H9 (cell line): ENCODE data around the gene SEC22B. TPM values are rescaled to one million over a fixed set of nuclear protein-coding genes. Genes with fewer than 3 reads are reported as not detected.
"Not testable (repeated sequence)": the region's sequence is repeated elsewhere in the genome, so short reads cannot be mapped to it uniquely, and the experiment has no call there.

ENCODE experiments used
- DNase-seq: peaks from one replicate; pipeline ENCODE4 v3.0.0-alpha.2; 2017
- H2AFZ ChIP-seq: one replicate; pipeline ENCODE4 v1.6.1; 2013; ENCODE audit warnings: mild to moderate bottlenecking, low read length, control low read depth, moderate library complexity
- H2AK5ac ChIP-seq: 2 replicates; pipeline ENCODE4 v1.6.1; 2013; ENCODE audit warnings: low read length, control low read depth, mixed read lengths; ENCODE audit not compliant: insufficient read length
- H2BK120ac ChIP-seq: one replicate; pipeline ENCODE4 v1.6.1; 2013; ENCODE audit warnings: low read depth, mild to moderate bottlenecking, low read length, control low read depth, inconsistent platforms; ENCODE audit not compliant: poor library complexity, severe bottlenecking
- H2BK12ac ChIP-seq: 2 replicates; pipeline ENCODE4 v1.6.1; 2013; ENCODE audit warnings: low read length, control low read depth, mixed read lengths, low read depth; ENCODE audit not compliant: insufficient read length
- H2BK15ac ChIP-seq: 2 replicates; pipeline ENCODE4 v1.6.1; 2013; ENCODE audit warnings: low read depth, low read length, control low read depth
- H2BK20ac ChIP-seq: one replicate; pipeline ENCODE4 v1.6.1; 2013; ENCODE audit warnings: low read depth, mild to moderate bottlenecking, low read length, control low read depth, inconsistent platforms; ENCODE audit not compliant: poor library complexity, severe bottlenecking
- H2BK5ac ChIP-seq: 2 replicates; pipeline ENCODE4 v1.6.1; 2013; ENCODE audit warnings: low read length, control low read depth, mixed read lengths; ENCODE audit not compliant: insufficient read length
- H3K14ac ChIP-seq: 2 replicates; pipeline ENCODE4 v1.6.1; 2013; ENCODE audit warnings: low read length, control low read depth; ENCODE audit not compliant: insufficient read depth
- H3K18ac ChIP-seq: 2 replicates; pipeline ENCODE4 v1.6.1; 2013; ENCODE audit warnings: low read depth, mild to moderate bottlenecking, mixed read lengths, low read length, control low read depth; ENCODE audit not compliant: insufficient read length
- H3K23ac ChIP-seq: 2 replicates; pipeline ENCODE4 v1.6.1; 2013; ENCODE audit warnings: low read length, control low read depth, mixed read lengths, low read depth; ENCODE audit not compliant: insufficient read length
- H3K23me2 ChIP-seq: 2 replicates; pipeline ENCODE4 v1.6.1; 2013; ENCODE audit warnings: low read depth, mild to moderate bottlenecking, mixed read lengths, low read length, control low read depth; ENCODE audit not compliant: insufficient read length, poor library complexity, severe bottlenecking
- H3K27ac ChIP-seq: 2 replicates; pipeline ENCODE4 v1.5.1; 2013; ENCODE audit warnings: low read length, control low read depth, mixed read lengths, low read depth; ENCODE audit not compliant: insufficient read length
- H3K27me3 ChIP-seq: 2 replicates; pipeline ENCODE4 v1.6.1; 2013; ENCODE audit warnings: low read length, control low read depth, inconsistent platforms; ENCODE audit not compliant: insufficient read depth
- H3K4ac ChIP-seq: 2 replicates; pipeline ENCODE4 v1.6.1; 2013; ENCODE audit warnings: low read depth, mild to moderate bottlenecking, control low read depth, inconsistent platforms, low read length, moderate library complexity
- H3K4me1 ChIP-seq: 2 replicates; pipeline ENCODE4 v1.6.1; 2013; ENCODE audit warnings: low read length, control low read depth, inconsistent platforms; ENCODE audit not compliant: insufficient read depth
- H3K4me2 ChIP-seq: 2 replicates; pipeline ENCODE4 v1.6.1; 2013; ENCODE audit warnings: low read length, control low read depth, mixed read lengths; ENCODE audit not compliant: insufficient read length, insufficient read depth
- H3K56ac ChIP-seq: 2 replicates; pipeline ENCODE4 v1.6.1; 2013; ENCODE audit warnings: low read depth, mild to moderate bottlenecking, mixed read lengths, low read length, control low read depth; ENCODE audit not compliant: insufficient read length
- H3K79me1 ChIP-seq: 2 replicates; pipeline ENCODE4 v1.6.1; 2013; ENCODE audit warnings: low read depth, mild to moderate bottlenecking, moderate library complexity, low read length, control low read depth, inconsistent platforms; ENCODE audit not compliant: insufficient read depth, poor library complexity, severe bottlenecking
- H3K79me2 ChIP-seq: 2 replicates; pipeline ENCODE4 v1.6.1; 2013; ENCODE audit warnings: low read length, control low read depth, inconsistent platforms; ENCODE audit not compliant: insufficient read depth
- H3K9ac ChIP-seq: 2 replicates; pipeline ENCODE4 v1.6.1; 2013; ENCODE audit warnings: low read length, control low read depth, mixed read lengths; ENCODE audit not compliant: insufficient read length; ENCODE audit errors: extremely low read depth
- H3K9me3 ChIP-seq: one replicate; pipeline ENCODE4 v1.6.1; 2013; ENCODE audit warnings: low read depth, low read length, inconsistent platforms; ENCODE audit not compliant: control insufficient read depth
- H3T11ph ChIP-seq: one replicate; pipeline ENCODE4 v1.6.1; 2013; ENCODE audit warnings: mild to moderate bottlenecking, low read length, control low read depth, inconsistent platforms
- H4K20me1 ChIP-seq: one replicate; pipeline ENCODE4 v1.6.1; 2013; ENCODE audit not compliant: control insufficient read depth, insufficient read length, insufficient read depth
- H4K5ac ChIP-seq: 2 replicates; pipeline ENCODE4 v1.6.1; 2013; ENCODE audit warnings: low read depth, mild to moderate bottlenecking, mixed read lengths, low read length, control low read depth; ENCODE audit not compliant: insufficient read length
- H4K8ac ChIP-seq: replicated peaks from 2 replicates; pipeline ENCODE4 v1.6.1; 2013; ENCODE audit warnings: low read length, control low read depth, mixed read lengths, low read depth; ENCODE audit not compliant: insufficient read length
- H4K91ac ChIP-seq: 2 replicates; pipeline ENCODE4 v1.6.1; 2013; ENCODE audit warnings: low read depth, mild to moderate bottlenecking, moderate library complexity, mixed read lengths, low read length, control low read depth; ENCODE audit not compliant: insufficient read length
- H3K27ac Mint-ChIP-seq, 3 experiments: 2 replicates in 2 of 3; 3 replicates in 1 of 3; pipeline ENCODE4 v1.8.0; 2020 to 2021; ENCODE audit warnings: mixed read lengths in 3 of 3, mild to moderate bottlenecking in 1 of 3, moderate library complexity in 1 of 3
- H3K27me3 Mint-ChIP-seq: 2 replicates; pipeline ENCODE4 v1.8.0; 2021; ENCODE audit warnings: low read depth, mild to moderate bottlenecking, moderate library complexity, mixed read lengths
- H3K36me3 Mint-ChIP-seq, 3 experiments: 2 replicates in 2 of 3; 3 replicates in 1 of 3; pipeline ENCODE4 v1.8.0; 2020 to 2021; ENCODE audit warnings: low read depth in 3 of 3, mixed read lengths in 3 of 3; ENCODE audit not compliant: insufficient read depth in 1 of 3
- H3K4me1 Mint-ChIP-seq, 2 experiments: 2 replicates each; pipeline ENCODE4 v1.8.0; 2020; ENCODE audit warnings: mixed read lengths in 2 of 2
- H3K4me3 Mint-ChIP-seq, 2 experiments: 2 replicates in 1 of 2; 3 replicates in 1 of 2; pipeline ENCODE4 v1.8.0; 2020 to 2021; ENCODE audit warnings: mild to moderate bottlenecking in 2 of 2, mixed read lengths in 2 of 2, moderate library complexity in 1 of 2
- H3K9me3 Mint-ChIP-seq, 2 experiments: 2 replicates in 1 of 2; 3 replicates in 1 of 2; pipeline ENCODE4 v1.8.0; 2020; ENCODE audit warnings: mild to moderate bottlenecking in 2 of 2, mixed read lengths in 2 of 2, moderate library complexity in 1 of 2
- WGBS: extraction: QIAGEN DNeasy Blood & Tissue Kit; methylation state at CpG from one replicate; pipeline ENCODE4 v1.1.7; 2013; ENCODE audit warnings: missing lambda C conversion rate, low lambda C conversion rate, mixed read lengths; ENCODE audit not compliant: insufficient read length; ENCODE audit errors: extremely low coverage; 5-methylcytosine and 5-hydroxymethylcytosine counted together
- total RNA-seq: library from RNA; stranded (reverse); gene quantifications from 2 replicates; pipeline ENCODE4 v1.2.1, GENCODE V29; 2021

SEC22B gene
- total RNA-seq, 1 experiment from 2014 or later, result 13.9 TPM

- H3K79me1 ChIP-seq, H4K8ac ChIP-seq, H2AFZ ChIP-seq, DNase-seq, H3K27ac Mint-ChIP-seq, H4K5ac ChIP-seq, H2AK5ac ChIP-seq, H4K20me1 ChIP-seq, H4K91ac ChIP-seq, H3K23ac ChIP-seq, H3K27me3 ChIP-seq, H3K4me1 Mint-ChIP-seq, H3K4ac ChIP-seq, H2BK20ac ChIP-seq, H2BK120ac ChIP-seq, H3K56ac ChIP-seq, H3K4me1 ChIP-seq, H2BK12ac ChIP-seq, H3K14ac ChIP-seq, H3K9me3 Mint-ChIP-seq, H3K9me3 ChIP-seq, H3K9ac ChIP-seq, H2BK15ac ChIP-seq, H3K4me2 ChIP-seq, H3K79me2 ChIP-seq, H3T11ph ChIP-seq, H3K23me2 ChIP-seq, H3K27me3 Mint-ChIP-seq, H3K27ac ChIP-seq, H3K18ac ChIP-seq, H3K4me3 Mint-ChIP-seq, H2BK5ac ChIP-seq: not testable (repeated sequence)
- peaks cover 0 to 11% (median 4%) of the 10 kb centered on the region in 3 experiments; a peak in 3 of 7 replicates for H3K36me3 Mint-ChIP-seq
- WGBS, result no CpG with 5 or more reads among the region's 2 CpGs
These were observed 14.3 kb downstream of the SEC22B start for GRCh38 chr1:120162015-120162414.

- not testable (repeated sequence) for H3K4me2 ChIP-seq
These were observed 17.8 kb downstream of the SEC22B start for GRCh38 chr1:120158495-120158894.

More at GRCh38 chr1:120158495-120158894, 17.8 kb downstream of the SEC22B start:
- H2AFZ ChIP-seq, H3K9ac ChIP-seq, H3K4me1 ChIP-seq, H2BK15ac ChIP-seq, H3K27ac ChIP-seq, H3K56ac ChIP-seq, H3K23ac ChIP-seq, H2BK20ac ChIP-seq, H3K79me1 ChIP-seq, H3K4me1 Mint-ChIP-seq, H2BK12ac ChIP-seq, H2BK120ac ChIP-seq, DNase-seq, H4K91ac ChIP-seq, H4K20me1 ChIP-seq, H3K4ac ChIP-seq, H3K27me3 Mint-ChIP-seq, H3K36me3 Mint-ChIP-seq, H3K9me3 ChIP-seq, H3K27ac Mint-ChIP-seq, H3K18ac ChIP-seq, H3K79me2 ChIP-seq, H3K9me3 Mint-ChIP-seq, H3K27me3 ChIP-seq, H2BK5ac ChIP-seq, H4K5ac ChIP-seq, H4K8ac ChIP-seq, H3K23me2 ChIP-seq, H3K14ac ChIP-seq, H3T11ph ChIP-seq, H2AK5ac ChIP-seq, H3K4me3 Mint-ChIP-seq: not testable (repeated sequence)
- WGBS, result no CpG with 5 or more reads among the region's 1 CpG
